ENCODE results near the gene REXO1.

GRCh38 chr19:1830978-1831377 lies 17.3 kb downstream of the REXO1 start:
- TF ChIP-seq CTCF (IDR thresholded peaks at IDR 0.05) (no peak), POLR2AphosphoS5 (IDR thresholded peaks at IDR 0.05; ENCODE audit: low read depth, low read length) (no peak), REST (IDR thresholded peaks at IDR 0.05; ENCODE audit: insufficient read depth in 1 of 2, low read depth in 2 of 2, low read length in 1 of 2) (no peak), SIN3A (IDR thresholded peaks at IDR 0.05; ENCODE audit: borderline replicate concordance, insufficient read depth, low read depth, low read length) (no peak), TCF7L2 (IDR thresholded peaks at IDR 0.05; ENCODE audit: low read depth, low read length) (no peak)

Data from Panc1 (cell line).